ENCODE data around the gene PDE11A.
A peak's percentile ranks its signal among the peaks of the same experiment; 100 is the strongest.

The PDE11A gene

DNA sequence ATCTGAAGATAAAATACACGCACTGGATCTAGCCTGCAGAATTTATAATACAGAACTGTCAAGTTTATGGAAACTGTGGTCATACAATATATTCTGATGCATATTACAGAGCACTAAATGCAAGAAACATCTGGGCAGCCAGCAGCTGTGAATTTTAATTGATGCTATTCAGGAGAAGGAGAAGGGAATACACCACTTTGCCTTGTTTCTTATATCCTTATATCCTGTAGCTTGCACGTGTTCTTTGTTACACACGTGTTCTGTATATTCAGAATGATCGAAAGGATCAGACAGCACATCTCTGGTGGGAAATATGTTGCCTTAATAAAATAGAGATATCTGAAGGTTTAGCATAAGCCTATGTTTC, 344.2 kb downstream of the PDE11A start:
- no peak for DNase-seq

DNA sequence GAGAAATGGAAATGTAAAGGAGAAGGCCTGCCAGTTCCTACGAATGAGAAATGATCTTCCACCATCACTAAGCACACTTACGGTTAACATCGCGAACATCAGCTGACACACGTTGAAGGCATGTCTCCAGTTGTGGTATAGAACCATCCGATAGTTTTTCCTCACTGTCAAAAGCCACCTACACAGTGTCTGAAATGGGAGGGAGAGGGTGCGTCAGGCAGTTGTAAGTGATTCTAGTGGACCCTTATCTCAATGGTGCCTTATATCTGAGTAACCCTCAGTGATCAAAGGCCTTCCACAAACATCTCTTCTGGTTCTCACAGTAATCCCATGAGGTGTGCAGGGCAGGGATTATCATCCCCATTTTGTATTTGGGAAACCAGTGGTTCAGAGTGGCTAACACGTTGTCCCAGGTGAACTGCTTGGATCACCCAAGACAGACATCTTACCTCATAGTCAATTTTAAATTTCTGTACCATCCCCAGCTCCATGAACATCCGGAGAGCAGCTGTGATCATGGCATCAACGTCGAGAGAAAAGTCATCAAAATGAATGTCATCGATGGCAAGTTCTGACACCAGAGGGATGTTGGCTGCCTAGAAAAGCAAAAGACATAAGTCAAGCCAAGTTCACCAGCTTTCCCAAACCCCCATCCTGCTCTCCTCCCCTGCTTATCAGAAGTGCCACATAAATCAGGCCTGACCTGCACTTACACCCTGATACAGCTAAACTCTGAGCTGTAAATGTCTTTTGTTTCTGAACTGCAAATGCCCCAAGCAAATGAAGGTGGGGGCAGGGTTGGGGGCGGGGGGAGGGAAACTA, 344.8 kb downstream of the PDE11A start:
- DNase-seq = no peak

DNA sequence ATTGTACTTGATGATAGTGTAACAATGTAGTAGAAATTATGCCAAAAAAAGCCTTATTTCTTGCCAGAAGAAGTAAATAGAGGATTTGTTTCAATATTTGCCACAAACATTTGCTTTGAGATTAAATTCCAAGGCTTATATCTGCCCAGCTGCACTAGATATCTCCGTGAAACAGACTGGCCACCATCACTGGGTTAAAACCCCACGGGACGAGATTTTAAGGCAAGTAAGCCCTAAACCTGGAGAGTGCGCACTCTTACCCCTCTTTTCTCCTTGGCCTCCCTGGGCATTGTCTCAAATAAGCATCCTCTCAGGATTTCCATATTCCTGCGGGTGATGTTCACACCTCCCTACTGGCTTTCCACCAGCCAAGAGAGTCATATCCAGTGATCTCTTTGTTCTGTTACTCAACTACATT, 345.6 kb downstream of the PDE11A start:
- DNase-seq = no peak

DNA sequence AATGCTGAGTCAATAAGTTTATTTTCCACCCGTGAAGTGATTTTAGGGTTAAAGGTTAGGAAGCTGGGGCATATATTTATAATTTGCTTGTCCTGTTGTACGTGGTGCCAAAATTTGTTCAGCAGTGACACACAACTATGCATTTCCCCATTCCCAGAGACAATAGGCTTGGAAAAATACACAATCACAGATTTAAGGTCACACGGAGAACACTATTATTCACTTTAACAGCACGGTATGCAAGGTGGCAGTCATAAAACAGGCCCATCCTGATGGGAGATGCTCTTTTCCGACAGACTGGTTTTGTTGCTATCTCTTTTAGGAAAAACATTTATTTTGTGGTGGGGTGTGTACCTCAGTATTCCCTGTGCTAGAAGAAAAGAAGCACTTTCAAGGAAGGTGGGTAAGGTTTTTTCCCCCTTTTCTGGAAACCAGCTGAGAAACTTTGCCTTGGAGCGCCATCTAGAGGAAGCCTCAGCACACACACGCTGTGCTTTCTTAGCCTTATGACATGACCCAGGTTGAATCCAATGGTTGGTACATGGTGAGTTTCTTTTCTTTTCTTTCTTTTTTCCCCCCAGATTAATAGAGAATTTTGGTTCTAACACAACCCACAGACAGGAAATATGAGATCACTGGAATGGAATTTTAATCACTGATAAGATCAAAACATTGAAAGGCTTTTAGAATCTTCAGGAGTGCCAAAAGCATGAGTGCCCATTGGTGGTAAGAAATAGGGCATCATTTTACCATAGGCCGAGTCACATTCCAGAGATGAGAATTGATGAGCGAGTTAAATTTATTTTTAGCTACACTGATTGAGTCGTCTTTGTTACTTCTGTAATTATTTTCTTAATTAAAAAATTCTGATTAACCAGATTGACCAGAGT, 347.9 kb downstream of the PDE11A start:
- peak in 40 of 56 donors; percentile 2 to 78 (median 32) for DNase-seq

DNA sequence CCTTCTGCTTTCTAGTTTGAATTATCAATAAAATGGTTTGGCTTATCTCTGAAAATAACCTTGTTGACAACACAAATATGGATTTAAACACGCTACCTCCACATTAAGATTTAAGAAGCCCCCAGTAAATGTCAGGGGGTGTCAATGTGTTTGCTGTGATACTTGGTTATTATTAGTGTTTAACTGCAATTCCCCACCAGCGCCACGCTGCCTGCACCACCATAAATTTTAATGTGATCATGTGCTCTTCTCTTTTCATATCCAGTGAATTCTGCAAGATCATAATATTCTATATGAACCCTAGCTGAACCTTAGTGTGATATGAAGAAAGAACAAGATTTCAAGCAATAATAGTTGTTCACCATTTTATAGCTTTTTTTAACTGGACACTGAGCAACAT, 349.3 kb downstream of the PDE11A start:
- no peak for DNase-seq

DNA sequence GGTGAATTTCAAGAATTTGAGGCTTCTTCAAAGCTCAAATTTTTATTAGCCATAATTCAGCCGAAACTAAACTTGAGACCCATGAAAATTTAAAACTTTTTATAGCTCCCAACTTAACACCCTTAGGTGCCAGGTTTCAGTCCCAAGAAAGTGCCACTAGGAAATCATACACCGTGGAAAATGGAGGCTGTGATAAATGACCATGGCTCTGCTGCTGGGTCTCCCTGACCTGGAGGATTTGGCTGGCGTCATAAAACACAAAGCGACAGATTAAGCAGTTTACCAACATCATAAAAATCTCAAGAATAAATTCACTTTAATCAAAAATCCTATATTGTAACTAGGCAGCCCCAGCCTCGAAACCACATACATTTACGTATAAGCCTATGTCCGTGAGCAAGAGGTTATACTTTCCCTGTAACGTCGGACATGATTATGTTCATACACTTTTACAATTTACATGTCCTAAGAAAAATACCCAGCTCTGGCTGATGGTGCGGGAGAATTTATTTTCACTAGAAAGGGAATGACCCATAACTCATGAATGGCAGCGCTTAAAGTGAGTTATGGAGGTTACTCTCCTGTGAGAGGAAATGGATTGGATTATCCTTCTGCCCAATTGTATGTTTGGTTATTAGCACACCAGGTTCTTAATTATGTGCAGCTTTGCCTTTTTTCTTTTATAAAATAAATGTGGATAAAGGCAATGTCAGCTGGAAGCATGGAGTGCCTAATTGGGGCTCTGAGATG, 350.6 kb downstream of the PDE11A start:
- no peak for DNase-seq

DNA sequence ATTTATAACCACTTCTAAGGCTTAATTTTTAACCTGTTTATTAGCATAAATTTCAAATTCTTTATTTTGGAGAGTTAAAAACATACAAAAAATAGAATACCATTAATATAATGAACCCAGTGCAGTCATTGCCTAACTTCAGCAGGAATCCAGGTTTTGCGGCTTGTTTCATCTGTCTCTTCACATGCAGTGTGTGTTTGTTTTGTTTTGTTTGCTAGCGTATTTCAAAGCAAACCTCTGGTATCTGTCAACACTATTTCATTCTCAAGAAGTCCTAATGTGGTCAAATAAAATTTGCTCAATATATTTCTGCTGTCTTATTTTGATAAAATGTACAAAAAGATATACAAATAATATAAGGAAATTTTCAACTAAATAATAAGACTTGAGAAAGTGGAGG, 351.5 kb downstream of the PDE11A start:
- no peak for DNase-seq

DNA sequence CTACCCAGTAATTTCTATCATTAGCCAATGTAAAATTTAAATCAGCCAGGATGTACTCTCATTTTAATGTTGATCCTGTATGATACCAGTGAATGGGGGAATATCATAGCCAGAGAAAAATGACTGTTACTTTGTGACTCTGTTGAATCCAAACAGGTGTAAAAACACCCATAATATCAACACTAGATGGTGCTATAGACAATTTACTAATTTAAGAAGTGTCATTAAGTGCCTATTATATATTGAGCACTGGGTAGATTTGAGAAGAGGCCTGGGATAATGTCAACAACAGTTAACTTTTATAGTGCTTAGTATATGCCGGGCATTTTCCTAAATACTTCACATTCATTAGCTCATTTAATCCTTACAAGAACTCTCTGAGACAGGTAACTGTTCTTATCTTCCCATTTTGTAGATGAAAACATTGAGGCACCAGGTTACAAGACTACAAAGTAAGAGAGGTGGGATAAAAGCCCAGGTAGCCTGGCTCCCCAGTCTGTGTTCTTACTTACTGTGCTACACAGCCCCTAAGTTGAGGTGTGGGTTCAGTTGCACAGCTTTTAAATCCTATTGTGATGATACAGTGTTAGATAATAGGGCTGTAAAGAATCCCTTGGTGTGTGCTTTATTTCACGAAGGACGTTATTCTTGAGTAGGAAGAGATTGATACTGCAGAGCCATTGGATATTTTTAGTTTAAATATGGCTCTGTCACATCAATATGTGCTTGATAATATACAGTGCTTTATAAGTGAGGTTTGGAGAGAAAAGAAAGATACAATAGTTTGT, 354.6 kb downstream of the PDE11A start:
- DNase-seq = no peak

DNA sequence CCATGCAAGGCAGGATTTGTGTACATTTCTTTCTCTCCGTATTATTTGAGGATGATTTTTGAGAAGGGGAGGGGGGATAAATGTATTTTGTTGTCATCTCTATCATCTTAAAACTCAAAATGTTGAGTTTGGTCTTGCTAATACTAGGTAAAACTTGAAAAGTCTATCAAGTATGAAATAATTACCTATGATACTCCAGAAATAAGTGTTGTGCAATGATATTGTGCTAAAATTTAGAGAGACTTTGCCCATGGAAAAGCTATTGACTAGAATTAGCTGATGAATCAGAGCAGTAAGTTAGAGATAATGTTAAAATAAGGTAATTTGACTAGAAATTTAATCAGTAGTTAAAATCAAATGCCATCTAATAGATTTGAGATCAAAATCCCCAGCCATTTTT, 356.1 kb downstream of the PDE11A start:
- DNase-seq = no peak

DNA sequence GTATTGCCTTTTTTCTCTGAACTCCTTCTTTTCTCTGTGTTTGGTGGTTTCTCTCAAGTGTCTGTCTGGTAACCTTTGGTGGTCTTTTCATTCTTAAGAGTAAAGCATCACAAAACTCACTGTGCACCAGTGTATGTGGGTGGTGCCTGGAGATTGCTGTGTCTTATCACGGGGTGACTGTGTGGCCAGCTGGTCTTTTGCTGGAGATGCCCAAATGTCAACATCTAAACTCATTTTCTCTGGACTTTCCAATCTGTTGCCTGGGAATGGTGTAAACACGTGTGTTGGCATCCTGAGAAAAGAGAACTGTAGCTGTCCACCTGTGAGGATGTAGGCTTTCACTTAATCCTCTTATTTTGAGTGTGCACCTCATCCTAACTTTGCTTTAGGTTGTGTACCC, 356.8 kb downstream of the PDE11A start:
- DNase-seq = no peak

DNA sequence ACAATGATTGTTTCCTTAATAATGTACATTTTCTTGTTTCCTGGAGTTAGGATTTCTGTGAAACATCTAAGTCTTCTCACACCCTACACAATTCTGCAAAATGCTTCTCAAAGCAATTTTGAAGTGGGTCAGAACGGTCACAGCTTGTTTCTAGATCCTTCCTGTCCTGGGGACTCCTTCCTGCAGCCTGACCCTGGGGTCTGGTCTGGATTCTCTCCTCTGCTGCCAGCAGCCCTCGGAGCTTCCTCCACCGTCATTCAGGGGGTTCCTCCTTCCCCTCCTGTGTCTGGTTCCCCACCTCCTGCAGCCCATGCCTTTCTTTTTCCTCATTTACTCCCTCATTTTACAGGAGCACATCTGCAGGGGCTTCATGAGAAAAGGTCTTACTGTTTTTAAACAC, 357.9 kb downstream of the PDE11A start:
- DNase-seq = peak in 2 of 56 donors; percentile 0 to 2

DNA sequence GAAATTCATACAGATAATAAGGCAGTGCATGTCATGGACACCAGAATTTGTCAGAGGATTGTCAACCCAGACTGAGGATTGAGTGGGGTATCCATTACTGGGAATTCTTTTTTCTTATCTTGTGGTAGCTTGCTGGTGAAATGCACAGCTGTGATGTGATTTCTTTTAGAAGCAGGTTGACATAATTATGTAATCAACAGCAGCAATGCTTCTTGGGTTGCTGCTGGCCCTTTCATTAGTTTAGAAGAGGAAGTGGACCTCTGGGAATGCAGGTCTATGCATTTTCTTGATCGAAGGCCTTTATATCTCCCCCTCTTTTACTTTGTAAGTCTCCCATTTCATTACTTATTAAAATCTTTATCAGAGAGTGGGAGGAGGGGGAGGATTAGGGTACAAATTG, 360.1 kb downstream of the PDE11A start:
- no peak for DNase-seq

DNA sequence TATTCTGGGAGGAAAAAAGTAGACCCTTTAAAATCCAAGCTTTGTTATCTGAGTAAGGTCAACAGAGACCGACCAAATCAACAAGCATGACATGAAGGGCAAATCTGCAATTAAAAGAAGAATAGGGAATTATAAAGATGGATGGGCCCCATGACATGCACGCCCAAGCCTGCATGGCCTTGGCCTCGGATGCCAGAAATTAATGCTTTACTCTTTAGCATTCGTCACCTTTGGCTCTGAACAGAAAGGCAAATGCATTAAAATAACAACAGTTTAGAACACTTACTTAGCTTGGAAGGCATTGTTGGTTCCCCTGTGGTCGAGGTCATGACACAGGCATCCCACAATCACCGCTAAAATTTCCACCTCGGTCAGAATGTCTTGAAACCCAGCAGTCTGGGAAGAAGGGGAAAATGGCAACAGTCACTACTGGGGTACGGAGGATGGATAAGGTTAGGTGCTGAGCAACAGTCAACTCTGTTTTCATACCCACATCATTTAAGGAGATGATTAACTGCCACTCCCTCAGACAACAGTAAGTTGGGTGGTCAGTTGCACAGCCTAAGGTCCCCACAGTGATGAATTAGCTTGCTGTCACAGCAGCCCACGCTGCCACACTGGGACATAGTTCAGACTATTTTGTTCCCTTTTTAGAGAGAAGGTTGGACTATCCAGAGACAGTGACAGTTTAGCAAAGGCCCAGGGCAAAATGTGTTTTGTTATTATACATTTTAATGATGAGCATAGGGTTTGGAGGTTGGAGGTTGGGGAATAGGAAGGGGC, 360.9 kb downstream of the PDE11A start:
- no peak for DNase-seq

DNA sequence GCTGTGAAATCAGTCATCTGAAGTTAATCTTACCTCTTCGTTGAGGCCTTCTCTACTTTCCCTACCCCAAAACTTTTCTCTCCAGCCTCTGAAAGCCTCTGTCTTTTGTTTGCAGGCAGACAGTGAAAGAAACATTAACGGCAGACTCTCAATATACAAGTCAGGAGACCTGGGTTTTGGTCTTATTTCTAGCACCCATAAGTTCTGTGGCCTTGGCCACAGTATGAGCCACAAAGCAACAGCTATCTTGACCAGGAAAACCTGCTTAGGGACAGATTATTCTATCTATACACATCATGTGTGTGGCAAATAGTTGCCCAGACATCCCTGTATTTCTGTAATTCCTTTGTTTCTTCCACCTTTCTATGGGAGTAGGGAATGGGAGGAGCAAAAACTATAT, 361.7 kb downstream of the PDE11A start:
- no peak for DNase-seq

DNA sequence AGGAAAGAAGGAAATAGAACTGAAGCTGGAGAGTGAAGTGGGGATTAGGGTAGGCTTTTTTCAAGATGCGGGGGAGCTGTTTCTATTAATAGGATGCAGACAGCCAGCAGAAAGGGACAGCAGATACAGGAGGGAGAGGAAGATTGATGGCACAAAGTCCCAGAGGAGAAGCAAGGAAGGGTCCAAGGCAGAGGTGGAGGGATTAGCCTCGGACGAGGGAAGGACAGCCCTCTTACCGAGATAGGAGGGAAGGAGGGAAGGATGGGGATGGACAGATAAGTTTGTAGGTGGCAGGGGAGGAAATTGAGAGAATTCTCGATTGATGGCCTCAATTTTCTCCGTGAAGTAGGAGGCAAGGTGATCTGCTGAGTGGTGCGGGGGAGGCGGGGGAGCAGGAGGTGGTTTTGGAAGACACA, 362.6 kb downstream of the PDE11A start:
- no peak for DNase-seq

DNA sequence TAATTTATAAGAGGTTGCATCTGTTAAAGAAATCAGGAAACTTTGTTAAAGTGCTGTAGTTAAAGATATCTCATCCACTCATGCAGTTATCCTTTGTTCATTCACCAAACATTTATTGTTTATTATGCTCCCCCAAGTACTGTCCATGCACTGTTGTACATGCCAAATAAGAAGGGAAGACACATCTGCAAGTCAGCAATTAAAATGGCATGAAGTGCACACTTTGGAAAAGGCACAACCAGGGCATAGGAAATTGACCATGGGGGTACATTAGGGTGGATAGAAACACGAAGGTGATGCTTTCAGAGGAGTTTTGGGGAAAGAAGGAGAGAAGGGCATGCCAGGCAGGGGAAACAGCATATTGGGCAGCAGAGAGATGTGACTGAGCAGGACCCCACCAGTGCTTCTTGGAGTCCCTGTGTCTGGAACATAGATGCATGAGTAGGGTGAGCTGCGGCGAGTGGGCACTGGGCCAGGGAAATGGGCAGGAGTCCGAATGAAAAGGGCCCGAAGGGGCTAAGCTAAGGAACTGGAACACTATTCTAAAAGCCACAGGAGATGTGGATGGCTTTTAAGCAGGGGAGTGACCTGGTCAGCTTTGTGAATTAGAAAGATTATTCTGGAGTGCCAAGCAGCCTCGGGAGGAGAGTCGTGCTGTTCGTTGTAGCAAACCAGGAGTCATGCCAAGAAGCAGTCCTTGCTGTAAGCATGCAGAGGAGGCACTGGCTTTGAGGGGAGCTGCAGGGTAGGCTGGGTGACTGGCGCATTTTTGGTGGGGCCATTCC, 363.7 kb downstream of the PDE11A start:
- peak in 11 of 56 donors; percentile 1 to 43 (median 21) for DNase-seq

DNA sequence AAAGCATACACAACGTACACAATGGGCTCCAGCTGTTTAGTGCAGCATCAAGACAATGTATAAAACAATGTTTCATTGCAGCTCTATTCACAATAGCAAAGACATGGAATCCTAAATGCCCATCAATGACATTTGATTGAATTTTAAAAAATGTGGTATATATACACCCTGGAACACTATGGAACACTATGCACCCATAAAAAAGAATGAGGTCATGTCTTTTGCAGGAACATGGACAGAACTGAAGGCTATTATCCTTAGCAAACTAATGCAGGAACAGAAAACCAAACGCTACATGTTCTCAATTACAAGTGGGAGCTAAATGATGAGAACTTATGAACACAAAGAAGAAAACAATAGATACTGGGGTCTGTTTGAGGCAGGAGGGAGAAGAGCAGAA, 364.5 kb downstream of the PDE11A start:
- no peak for DNase-seq

DNA sequence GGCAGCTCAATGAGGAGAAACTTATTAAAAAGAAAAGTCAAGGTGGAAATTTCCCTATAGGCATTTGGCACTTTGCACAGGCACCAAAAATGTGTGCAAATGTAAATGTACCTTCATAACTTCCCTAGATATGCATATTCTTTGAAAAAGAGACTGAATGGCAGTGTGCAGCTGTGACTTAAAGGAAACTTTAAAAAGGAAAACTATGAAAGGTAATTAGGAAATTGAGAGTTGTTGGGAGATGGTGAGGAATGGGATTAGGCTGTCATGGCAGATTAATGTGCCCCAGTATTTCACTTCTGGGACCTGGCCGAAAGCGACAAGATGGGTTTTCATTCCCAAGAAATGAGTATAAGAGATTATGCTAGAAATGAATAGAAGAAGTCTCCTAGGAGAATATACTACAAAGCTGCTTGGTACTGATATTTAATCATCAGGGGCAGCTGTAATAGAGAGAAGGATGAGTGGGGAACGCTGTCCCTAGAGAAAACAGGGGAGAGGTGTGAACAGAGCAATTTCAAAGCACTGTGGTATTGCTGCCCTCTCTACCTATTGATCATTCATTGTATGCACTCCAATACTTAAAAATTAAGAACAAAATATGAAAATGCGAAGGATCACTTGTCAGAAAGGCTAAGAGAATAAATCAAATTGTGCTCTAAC, 366.9 kb downstream of the PDE11A start:
- DNase-seq = no peak

DNA sequence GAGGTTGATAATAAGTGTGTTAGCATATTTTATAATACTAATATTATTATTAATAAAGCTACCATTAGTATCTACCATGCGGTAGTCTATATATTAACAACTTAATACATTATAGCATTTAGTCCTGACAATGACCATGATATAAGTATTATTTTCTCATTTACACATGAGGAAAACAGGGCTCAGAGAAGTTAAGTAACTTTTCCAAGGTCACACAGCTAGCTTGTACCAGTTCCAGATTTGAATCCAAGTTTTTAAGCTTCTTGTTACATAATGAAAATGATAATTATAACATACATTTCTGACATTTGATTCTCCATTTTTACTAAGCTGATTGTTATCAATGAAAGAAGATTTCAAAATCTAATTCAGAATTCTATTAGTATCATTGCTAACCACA, 369.4 kb downstream of the PDE11A start:
- DNase-seq = no peak
